ENCODE measurements around the gene CRTC2. TPM values are rescaled to one million over a fixed set of nuclear protein-coding genes. Genes with fewer than 3 reads are reported as not detected.
"Not testable (repeated sequence)": the region's sequence is repeated elsewhere in the genome, so short reads cannot be mapped to it uniquely, and the experiment has no call there.

The CRTC2 gene
- total RNA-seq, 4 donors from 2014 or later: 11.4 to 22.5 (median 18.1) TPM

GRCh38 chr1:153916297-153916696 lies 42.1 kb downstream of the CRTC2 start:
- 83 to 96% methylated on average over 4 of the region's 4 CpGs for WGBS, 2 donors
- TF ChIP-seq CTCF (IDR thresholded peaks at IDR 0.05): no peak
- no peak for TF ChIP-seq POLR2A (IDR thresholded peaks at IDR 0.05)
- Histone ChIP-seq H3K9me3 (no peaks in the 10 kb centered on the region), H3K27me3 (no peaks in the 10 kb centered on the region), H3K4me3 (replicated peaks in 1 of 3) (no peak overlapping the region), H3K4me1 (peaks cover 8 to 24% of the 10 kb centered on the region in 2 donors), H3K36me3 (no peaks in the 10 kb centered on the region), H3K27ac (no peak overlapping the region)
- no peak for DNase-seq
- intact Hi-C loops (cut with DNase I): no loop called here

- Histone ChIP-seq H3K27me3 (no peaks in the 10 kb centered on the region), H3K9me3 (no peaks in the 10 kb centered on the region), H3K36me3 (peaks cover 0 to 2% of the 10 kb centered on the region in 2 donors), H3K4me1 (no peaks in the 10 kb centered on the region), H3K27ac (no peak overlapping the region), H3K4me3 (replicated peaks in 1 of 3) (no peak overlapping the region)
- WGBS, 2 donors: 73 to 85% methylated on average over 2 of the region's 2 CpGs
- DNase-seq: no peak
- intact Hi-C loops (cut with DNase I): no loop called here
- no peak for TF ChIP-seq CTCF (IDR thresholded peaks at IDR 0.05)
- TF ChIP-seq POLR2A (IDR thresholded peaks at IDR 0.05): no peak
Measured at GRCh38 chr1:153912349-153912748, 46.1 kb downstream of the CRTC2 start.

GRCh38 chr1:153910560-153910959 lies 47.9 kb downstream of the CRTC2 start:
- H3K9me3 ChIP-seq; DNase-seq; intact Hi-C loops (cut with DNase I); H3K4me3 ChIP-seq (replicated peaks in 1 of 3); H3K27me3 ChIP-seq; H3K27ac ChIP-seq; H3K36me3 ChIP-seq; H3K4me1 ChIP-seq: not testable (repeated sequence)
- 91 to 95% methylated on average over 6 of the region's 6 CpGs for WGBS, 2 donors

- WGBS, 2 donors: 95 to 97% methylated on average over 6 of the region's 6 CpGs
- Histone ChIP-seq H3K4me3 (replicated peaks in 1 of 3) (no peak overlapping the region), H3K4me1 (peaks cover 5 to 8% of the 10 kb centered on the region in 2 donors), H3K27me3 (no peaks in the 10 kb centered on the region), H3K27ac (no peak overlapping the region), H3K9me3 (no peaks in the 10 kb centered on the region), H3K36me3 (peaks cover 0 to 2% of the 10 kb centered on the region in 2 donors)
- no peak for DNase-seq
- TF ChIP-seq CTCF (IDR thresholded peaks at IDR 0.05) (no peak), POLR2A (IDR thresholded peaks at IDR 0.05) (no peak)
- intact Hi-C loops (cut with DNase I): no loop called here
Measured at GRCh38 chr1:153908071-153908470, 50.3 kb downstream of the CRTC2 start.

- Histone ChIP-seq H3K4me1 (peaks cover 5 to 8% of the 10 kb centered on the region in 2 donors), H3K4me3 (replicated peaks in 1 of 3) (no peak overlapping the region), H3K9me3 (no peaks in the 10 kb centered on the region), H3K36me3 (peaks cover 0 to 2% of the 10 kb centered on the region in 2 donors), H3K27ac (no peak overlapping the region), H3K27me3 (no peaks in the 10 kb centered on the region)
- 87 to 88% methylated on average over 6 of the region's 6 CpGs for WGBS, 2 donors
- intact Hi-C loops (cut with DNase I): no loop called here
- TF ChIP-seq CTCF (IDR thresholded peaks at IDR 0.05) (no peak), POLR2A (IDR thresholded peaks at IDR 0.05) (no peak)
- no peak for DNase-seq
Measured at GRCh38 chr1:153907134-153907533, 51.3 kb downstream of the CRTC2 start.

- intact Hi-C loops (cut with DNase I): no loop called here
- Histone ChIP-seq H3K4me1 (peaks cover 5 to 8% of the 10 kb centered on the region in 2 donors), H3K36me3 (peaks cover 0 to 2% of the 10 kb centered on the region in 2 donors), H3K4me3 (replicated peaks in 1 of 3) (no peak overlapping the region), H3K27me3 (no peaks in the 10 kb centered on the region), H3K27ac (no peak overlapping the region), H3K9me3 (no peaks in the 10 kb centered on the region)
- TF ChIP-seq CTCF (IDR thresholded peaks at IDR 0.05) (no peak), POLR2A (IDR thresholded peaks at IDR 0.05) (no peak)
- no peak for DNase-seq
- WGBS, 2 donors: 87 to 94% methylated on average over 1 of the region's 1 CpG
Measured at GRCh38 chr1:153906396-153906795, 52.0 kb downstream of the CRTC2 start.

GRCh38 chr1:153905908-153906307 lies 52.5 kb downstream of the CRTC2 start:
- H3K4me3 ChIP-seq (replicated peaks in 1 of 3): not testable (repeated sequence)

More at GRCh38 chr1:153905908-153906307, 52.5 kb downstream of the CRTC2 start:
- H3K27ac ChIP-seq; H3K9me3 ChIP-seq; DNase-seq; H3K36me3 ChIP-seq; H3K27me3 ChIP-seq; intact Hi-C loops (cut with DNase I); H3K4me1 ChIP-seq: not testable (repeated sequence)
- WGBS, 2 donors: 93 to 95% methylated on average over 8 of the region's 8 CpGs
